NB4 (cell line): Measurements from ENCODE around the gene MRI1.

Experiments
- CTCF ChIP-seq: IDR thresholded peaks from one replicate; pipeline ENCODE4 v1.5.1; 2012; ENCODE audit warnings: low read depth, low read length
- MYC ChIP-seq: IDR thresholded peaks from 2 replicates; pipeline ENCODE4 v1.6.1; 2011; ENCODE audit warnings: low read depth, low read length
- POLR2A ChIP-seq: IDR thresholded peaks from 2 replicates; pipeline ENCODE4 v1.6.1; 2011; ENCODE audit warnings: mild to moderate bottlenecking; ENCODE audit not compliant: insufficient read length; ENCODE audit errors: extremely low read depth

GRCh38 chr19:13748169-13748828 lies 16.0 kb upstream of the MRI1 start:
- TF ChIP-seq CTCF, result no peak
- no peak for TF ChIP-seq POLR2A
- 0 out of 2 replicates have a peak, but pooled peaks have one; percentile 21 for TF ChIP-seq MYC
